UCSD-AML1 (cell line): ENCODE results near the gene EPM2AIP1.
"Not testable (repeated sequence)": the region's sequence is repeated elsewhere in the genome, so short reads cannot be mapped to it uniquely, and the experiment has no call there.

Source experiments
- DNase-seq: peaks from one replicate; lab custom pipeline; 2025; ENCODE audit not compliant: unreplicated experiment; lab: John Stamatoyannopoulos, UW

EPM2AIP1 gene

DNA sequence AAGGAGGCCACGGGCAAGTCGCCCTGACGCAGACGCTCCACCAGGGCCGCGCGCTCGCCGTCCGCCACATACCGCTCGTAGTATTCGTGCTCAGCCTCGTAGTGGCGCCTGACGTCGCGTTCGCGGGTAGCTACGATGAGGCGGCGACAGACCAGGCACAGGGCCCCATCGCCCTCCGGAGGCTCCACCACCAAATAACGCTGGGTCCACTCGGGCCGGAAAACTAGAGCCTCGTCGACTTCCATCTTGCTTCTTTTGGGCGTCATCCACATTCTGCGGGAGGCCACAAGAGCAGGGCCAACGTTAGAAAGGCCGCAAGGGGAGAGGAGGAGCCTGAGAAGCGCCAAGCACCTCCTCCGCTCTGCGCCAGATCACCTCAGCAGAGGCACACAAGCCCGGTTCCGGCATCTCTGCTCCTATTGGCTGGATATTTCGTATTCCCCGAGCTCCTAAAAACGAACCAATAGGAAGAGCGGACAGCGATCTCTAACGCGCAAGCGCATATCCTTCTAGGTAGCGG lies at the start of gene EPM2AIP1:
TSS of gene EPM2AIP1 (minus strand) at position 326 of the 520 bp plus-strand sequence. CDS start at position 272, 54 bp downstream.
- DNase-seq: no peak

DNA sequence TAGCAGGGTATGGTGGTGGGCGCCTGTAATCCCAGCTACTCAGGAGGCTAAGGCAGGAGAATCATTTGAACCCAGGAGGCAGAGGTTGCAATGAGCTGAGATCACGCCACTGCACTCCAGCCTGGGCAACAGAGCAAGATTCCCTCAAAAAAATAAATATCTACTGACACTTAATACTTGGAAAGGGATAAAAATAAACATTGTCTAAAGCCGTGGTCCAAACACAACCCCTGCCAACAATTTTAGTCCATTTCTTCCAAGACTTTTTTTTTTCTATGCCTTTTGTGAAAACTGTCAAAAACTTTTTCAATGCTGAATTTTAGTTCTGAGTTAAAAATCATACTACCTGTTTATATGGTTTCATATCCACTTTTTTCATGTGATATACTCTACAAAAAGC lies 49.8 kb upstream of the EPM2AIP1 start:
- DNase-seq: not testable (repeated sequence)

DNA sequence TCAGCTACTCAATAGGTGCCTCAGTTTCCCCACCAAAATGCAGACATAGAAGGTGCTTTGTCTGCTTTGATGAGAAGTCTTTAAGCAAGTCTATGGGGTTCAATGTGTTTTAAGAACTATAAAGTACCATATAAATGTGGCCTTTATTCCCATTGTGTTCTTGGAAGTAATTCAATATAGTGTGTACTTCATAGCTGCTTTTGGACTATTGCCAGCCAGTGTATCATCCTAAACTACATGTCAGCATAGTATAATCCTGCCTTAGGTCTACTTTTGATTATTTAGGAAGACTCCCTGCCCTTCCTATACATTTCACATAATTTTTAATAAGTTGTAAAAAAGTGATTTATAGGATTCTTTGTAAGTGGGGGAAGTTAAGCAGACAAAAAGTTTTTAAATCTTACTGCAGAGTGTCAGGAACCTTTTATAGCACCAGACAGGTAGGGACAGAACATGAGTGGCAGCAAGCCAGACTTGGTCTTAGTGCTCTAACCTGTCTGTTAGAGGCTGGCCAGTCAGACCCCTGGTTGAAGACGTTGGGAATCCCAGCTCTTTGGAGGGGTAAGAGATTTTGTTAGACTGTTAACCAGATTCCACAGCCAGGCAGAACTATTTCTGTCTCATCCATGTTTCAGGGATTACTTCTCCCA lies 48.7 kb upstream of the EPM2AIP1 start:
- no peak for DNase-seq

DNA sequence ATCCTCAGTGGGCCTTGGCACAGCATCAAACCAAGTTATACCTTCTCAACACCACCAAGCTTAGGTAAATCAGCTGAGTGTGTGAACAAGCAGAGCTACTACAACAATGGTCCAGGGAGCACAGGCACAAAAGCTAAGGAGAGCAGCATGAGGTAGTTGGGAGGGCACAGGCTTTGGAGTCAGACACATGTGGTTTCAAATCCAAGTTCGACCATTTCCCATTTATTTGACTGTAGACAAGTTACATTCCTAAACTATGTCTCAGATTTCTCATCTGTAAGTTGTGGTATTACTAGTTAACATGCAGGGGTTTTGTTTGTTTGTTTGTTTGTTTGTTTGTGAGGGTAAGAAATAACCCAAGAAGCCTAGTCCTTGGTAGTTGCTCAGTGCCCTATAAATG lies 47.3 kb upstream of the EPM2AIP1 start:
- DNase-seq: no peak

DNA sequence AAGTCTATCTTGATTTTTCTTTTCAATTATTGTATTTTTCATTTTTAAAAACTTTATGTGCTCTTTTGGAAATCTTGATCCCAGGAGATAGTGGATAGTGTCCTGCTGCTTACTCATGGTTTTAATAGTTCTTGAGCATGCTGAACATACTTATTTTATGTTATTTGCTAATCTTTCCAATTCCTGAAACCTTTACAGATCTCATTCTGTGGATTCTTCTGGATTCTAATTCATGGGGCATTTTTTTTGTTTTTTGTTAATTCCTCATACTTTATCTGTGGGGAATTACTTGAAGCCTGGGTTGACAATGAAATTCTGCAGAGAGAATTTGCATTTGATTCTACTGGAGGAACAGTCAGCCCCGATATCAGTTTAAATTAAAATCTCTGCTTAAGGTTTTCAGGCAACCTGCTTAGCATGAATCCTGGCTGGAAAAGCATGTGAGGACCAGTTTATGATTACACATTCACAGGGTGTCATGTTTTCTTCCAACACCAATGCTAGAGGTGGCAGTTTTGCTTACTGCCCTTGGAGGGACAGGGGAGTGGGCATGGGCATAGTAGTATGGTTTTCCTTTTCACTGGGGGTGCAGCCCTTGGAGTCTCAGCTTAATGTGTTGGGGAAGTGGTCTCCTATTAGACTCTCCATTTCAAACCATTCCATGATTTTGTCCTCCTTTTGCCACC lies 46.4 kb upstream of the EPM2AIP1 start:
- DNase-seq: no peak

DNA sequence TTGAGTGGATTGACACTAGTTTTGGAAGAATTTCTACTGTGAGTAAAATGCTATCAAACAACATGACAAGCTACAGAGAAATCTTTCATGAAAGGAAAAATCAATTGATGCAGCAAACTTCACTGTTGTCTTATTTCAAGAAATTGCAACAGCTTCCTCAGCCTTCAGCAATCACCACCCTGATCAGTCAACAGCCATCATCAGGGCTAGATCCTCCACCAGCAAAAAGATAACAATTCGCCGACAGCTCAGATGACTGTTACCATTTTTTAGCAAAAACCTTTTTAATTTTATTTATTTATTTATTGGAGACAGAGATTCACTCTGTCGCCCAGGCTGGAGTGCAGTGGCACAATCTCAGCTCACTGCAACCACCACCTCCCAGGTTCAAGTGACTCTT lies 44.4 kb upstream of the EPM2AIP1 start:
- no peak for DNase-seq

DNA sequence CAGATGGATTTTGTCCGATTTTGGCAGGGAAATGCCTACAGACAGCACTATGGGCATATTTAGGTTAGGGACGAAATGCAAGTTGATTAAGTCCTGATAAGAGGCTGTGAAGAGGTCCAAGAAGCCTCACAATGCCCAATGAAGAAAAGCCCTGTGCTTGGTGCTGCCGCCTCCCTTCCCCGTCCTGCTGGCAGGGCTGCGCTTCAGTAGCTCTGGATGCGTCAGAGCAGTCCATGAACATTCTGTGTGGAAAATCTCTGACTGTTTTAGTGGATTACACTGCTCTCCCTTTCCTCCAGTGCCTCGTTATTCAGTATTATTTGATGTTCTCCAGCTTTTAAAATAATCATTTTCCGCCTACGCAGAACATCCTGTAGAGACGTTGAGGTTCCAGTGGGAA lies 40.0 kb upstream of the EPM2AIP1 start:
- DNase-seq: no peak

DNA sequence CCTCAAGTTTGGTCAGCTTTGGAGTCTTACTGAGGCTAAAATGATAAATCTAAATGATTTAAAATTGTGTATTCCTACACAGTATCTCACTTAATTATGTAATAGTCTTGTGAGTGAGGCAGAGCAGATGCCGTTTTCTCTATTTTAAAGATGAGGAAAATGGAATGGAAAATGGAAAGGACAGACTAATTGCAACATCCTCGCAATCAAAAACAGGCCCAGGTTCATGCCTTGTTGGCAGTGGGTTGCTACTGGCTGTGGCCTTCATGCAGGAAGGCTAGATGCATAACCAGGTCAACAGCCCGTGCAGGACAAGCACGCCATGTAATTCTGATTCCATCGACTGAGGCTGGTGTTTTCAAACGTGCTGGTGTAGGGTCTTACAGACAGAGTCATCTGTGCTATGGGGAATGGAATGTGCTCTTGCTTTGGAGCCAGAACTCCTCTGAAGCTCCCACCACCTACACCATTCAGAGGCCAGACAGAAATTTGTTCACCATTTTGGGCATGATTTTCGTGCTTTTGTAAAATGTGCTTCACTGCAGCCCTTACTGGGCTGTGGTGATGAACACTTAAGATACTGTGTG lies 38.3 kb upstream of the EPM2AIP1 start:
- DNase-seq: no peak

DNA sequence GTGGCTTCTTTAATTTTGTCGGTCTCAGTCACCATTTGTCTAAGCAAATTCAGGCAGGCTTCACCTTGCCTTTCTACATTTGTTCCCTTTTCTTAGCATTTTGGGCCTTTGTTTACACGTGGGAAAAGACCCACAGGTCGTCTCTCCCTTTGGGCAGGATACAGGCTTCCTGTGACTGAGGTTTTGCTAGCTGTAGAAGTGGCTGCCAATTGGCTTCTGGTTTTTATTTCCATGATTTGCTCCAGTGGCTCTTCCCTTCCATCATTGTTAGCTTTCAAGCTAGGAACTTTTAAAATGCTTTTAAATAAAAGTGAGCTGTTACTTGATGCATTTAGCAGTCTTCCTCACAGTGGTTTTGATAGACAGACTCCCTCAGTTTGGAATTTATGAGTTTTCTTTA lies 37.7 kb upstream of the EPM2AIP1 start:
- no peak for DNase-seq

DNA sequence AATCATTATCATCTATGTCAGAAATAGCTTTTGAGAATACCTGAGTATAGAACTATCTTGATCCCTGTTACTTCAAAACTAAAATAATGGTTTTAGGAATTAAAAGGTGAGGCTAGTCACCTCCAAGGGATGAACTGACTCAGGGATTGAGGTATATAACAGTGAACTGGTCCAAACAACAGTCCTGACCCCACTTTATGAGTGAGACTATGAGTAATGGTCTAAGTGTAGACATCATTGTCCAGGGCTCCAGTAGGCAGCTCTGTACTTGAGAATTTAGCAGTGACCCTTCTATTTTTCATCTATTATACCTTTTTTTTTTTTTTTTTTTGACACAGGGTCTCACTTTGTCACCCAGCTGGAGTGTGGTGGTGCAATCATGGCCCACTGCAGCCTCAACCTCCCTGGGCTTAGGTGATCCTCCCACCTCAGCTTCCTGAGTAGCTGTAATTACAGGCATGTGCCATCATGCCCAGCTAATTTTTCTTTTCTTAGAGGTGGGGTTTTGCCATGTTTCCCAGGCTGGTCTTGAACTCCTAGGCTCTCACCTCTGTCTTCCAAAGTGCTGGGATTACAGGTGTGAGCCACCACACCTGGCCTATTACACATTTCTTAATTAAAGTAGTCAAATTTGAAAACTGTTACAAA lies 36.7 kb upstream of the EPM2AIP1 start:
- no peak for DNase-seq

DNA sequence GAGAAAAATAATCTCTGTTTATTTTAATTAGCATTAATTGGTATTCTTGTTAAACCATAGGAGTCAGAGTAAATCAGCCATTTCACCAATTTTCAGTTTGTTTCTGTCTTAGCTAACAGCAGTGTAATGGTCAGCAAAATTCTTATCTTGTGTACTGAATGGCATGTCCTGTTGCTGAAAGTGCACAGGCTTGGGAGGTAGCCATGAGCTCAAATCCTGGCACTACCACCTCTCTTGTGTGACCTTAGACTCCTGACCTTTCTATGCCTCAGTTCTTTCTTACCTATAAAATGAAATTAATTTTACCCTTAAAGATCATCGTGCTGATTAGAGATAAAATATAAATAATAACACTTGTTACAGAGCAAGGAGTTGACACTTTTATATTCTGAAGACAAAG lies 36.2 kb upstream of the EPM2AIP1 start:
- DNase-seq: no peak

DNA sequence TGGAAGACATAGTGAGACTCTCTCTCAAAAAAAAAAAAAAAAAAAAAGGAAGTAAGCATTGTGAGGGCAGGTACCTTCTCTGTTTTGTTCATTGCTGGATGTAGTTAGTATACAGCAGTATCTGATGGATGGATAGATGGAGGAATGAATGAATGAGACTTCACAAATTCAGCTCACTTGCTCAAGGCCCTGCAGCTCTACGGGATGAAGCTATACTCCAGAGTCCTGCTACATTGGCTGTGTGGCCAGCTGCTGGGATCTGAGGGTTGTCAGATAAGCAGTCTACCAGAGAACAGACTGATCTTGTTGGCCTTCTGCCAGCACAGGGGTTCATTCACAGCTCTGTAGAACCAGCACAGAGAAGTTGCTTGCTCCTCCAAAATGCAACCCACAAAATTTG lies 35.4 kb upstream of the EPM2AIP1 start:
- no peak for DNase-seq

DNA sequence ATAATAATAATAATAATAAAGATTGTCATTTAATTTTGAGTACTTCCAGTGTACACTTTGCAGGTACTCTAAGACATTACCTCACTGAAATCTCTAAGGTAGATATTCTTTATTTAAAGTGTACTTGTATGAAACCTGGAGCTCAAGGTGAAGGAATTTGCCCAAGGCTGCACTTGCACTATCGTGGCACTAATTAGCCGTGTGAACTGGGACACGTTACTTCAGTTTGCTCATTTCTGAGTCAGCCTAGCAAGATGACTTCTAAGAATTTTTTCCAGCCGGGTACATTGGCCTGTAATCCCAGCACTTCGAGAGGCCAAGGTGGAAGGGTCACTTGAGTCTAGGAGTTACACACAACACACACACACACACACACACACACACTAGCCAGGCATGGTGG lies 33.9 kb upstream of the EPM2AIP1 start:
- no peak for DNase-seq

DNA sequence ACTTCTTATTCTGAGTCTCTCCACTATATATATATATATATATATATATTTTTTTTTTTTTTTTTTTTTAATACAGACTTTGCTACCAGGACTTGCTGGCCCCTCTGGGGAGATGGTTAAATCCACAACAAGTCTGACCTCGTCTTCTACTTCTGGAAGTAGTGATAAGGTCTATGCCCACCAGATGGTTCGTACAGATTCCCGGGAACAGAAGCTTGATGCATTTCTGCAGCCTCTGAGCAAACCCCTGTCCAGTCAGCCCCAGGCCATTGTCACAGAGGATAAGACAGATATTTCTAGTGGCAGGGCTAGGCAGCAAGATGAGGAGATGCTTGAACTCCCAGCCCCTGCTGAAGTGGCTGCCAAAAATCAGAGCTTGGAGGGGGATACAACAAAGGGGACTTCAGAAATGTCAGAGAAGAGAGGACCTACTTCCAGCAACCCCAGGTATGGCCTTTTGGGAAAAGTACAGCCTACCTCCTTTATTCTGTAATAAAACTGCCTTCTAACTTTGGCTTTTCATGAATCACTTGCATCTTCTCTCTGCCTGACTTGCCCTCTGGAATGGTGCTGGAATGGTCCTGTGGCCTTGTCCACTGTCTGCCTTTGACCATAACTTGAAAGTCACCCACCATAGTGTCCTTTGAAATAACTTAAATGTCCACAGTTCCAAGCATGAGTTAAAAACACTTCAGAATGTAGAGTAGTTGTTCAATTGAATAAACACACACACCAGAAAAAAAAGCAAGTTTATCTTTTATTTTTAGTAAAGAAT lies 32.8 kb upstream of the EPM2AIP1 start:
- no peak for DNase-seq

DNA sequence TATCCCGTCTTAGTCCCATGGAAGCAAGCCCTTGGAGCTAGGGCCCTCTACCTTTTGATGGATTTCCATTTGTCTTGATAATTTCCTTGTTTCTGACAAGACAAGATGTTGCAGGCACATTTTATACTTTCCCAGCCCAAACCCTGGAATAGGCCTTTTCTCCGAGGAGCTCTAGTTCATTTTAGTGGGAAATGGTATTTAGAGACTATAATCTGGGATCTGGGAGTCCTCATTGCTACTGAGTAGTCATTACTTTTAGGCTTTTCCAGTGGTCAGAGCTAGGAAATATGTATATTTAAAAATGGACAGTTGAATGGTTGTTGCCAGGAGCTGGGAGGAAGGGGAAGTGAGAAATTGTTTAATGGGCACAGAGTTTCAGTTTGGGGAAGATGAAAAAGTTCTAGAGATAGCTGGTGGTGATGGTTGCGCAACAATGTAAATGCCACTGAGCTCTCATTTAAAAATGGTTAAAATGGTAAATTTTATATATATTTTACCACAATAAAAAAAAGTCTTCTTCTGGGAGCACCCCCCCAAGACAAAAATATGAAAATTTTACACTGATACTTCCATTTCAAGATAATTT lies 32.0 kb upstream of the EPM2AIP1 start:
- DNase-seq: no peak

DNA sequence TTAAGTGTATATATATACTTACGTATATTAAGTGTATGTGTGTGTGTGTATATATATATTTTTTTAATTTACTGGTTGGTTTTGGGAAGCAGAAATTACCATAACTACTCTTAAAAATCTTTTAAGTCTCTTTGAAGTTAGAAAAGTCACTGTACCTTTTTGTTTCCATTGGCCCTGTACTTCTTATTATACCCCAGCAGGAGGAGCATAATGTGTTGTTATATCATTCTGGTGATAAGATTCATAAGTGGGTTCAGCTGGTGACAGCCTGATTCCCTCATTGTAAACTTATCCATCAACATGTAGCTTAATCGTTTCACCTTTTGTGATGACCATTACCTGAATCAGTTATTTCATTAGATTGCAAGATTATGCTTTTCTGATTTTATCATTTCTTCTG lies 31.2 kb upstream of the EPM2AIP1 start:
- no peak for DNase-seq

DNA sequence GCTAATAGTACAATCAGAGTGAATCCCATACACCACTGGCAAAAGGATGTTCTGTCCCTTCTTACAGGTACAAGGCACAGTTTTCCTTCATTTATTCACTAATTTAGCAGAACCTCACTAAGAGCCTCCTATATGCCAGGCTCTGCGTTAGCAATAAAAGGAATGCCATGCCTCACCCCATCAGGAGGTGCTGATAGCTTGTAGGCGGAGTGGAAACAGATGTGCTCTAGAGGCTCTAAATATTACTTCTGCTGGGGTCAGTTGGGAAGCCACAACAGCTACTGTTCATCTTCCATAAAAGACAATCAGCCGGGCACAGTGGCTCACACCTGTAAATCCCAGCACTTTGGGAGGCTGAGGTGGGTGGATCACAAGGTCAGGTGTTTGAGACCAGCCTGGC lies 24.8 kb upstream of the EPM2AIP1 start:
- no peak for DNase-seq

DNA sequence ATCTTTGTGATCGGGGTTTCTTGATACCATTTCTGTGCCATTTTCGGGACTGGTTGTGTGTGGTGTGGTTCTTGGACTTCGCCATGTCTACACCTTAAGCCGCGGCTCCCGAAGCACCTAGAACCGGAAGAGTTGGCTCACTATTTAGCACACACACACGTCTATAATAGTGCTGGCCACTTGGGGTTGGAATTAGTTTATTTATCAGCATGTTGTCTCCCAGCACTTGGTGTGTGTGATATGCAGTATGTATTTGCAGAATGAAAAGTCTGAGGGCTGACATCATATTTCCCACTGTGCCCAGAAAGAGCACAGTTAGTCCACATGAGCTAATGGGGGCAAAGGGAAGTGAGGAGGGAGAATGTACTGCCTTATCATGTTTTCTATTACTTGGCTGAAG lies 24.0 kb upstream of the EPM2AIP1 start:
- DNase-seq: no peak

DNA sequence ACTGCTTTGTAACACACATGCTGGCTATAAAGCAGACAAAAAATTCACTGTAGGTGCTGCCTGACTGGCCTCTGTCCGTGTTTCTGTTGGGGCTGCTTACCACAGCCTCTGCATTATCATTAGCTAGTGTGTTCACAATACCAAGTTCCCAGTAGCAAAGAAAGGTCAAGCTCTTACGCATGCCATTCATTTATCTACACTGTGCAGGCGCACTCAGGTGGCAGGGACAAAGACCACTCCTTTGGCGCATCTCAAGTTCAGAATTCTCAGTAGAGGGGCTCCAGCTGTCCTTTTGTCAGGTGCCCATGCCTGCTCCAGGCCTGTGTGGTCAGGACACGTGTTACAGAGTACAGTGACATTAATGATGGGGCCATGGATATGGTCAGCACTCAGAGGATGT lies 22.7 kb upstream of the EPM2AIP1 start:
- DNase-seq: no peak

DNA sequence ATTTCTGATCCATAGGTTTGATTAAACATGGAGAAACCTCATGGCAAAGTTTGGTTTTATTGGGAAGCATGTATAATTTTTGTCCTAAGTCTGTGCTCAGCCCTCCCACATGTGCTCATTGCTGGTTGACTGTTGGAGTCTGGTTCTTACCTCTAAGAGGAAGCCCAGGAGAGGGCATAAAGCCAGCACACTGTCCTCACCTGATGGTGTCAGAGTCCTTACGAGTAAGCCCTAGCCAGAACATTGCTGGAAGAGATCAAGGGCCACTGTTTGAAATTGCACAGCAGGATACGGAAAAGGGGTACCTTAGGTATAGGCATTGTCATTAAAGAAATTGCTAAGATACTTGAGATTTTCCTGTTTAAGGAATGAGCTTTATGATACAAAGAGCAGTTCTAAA lies 21.7 kb upstream of the EPM2AIP1 start:
- no peak for DNase-seq
